ENCODE results near the gene TP73. TPM values are rescaled to one million over a fixed set of nuclear protein-coding genes. Genes with fewer than 3 reads are reported as not detected.

The TP73 gene
- total RNA-seq, 1 donor from 2014 or later, result 3.7 TPM

- DNase-seq (ENCODE audit: low spot score), result no peak
Measured at GRCh38 chr1:3707298-3707938, 55.1 kb downstream of the TP73 start.

- no peak for DNase-seq (ENCODE audit: low spot score)
Measured at GRCh38 chr1:3707939-3708328, 55.6 kb downstream of the TP73 start.

- DNase-seq (ENCODE audit: low spot score), result peak; percentile 69
Measured at GRCh38 chr1:3708791-3709190, 56.5 kb downstream of the TP73 start.

GRCh38 chr1:3710251-3710650 lies 57.9 kb downstream of the TP73 start:
- no peak for DNase-seq (ENCODE audit: low spot score)

GRCh38 chr1:3711381-3711779 lies 59.1 kb downstream of the TP73 start:
- no peak for DNase-seq (ENCODE audit: low spot score)

GRCh38 chr1:3711780-3712451 lies 59.6 kb downstream of the TP73 start:
- no peak for DNase-seq (ENCODE audit: low spot score)

GRCh38 chr1:3712573-3713535 lies 60.5 kb downstream of the TP73 start:
- DNase-seq (ENCODE audit: low spot score), result no peak

- DNase-seq (ENCODE audit: low spot score), result no peak
Measured at GRCh38 chr1:3713840-3714239, 61.5 kb downstream of the TP73 start.

- no peak for DNase-seq (ENCODE audit: low spot score)
Measured at GRCh38 chr1:3714284-3714741, 62.0 kb downstream of the TP73 start.

- no peak for DNase-seq (ENCODE audit: low spot score)
Measured at GRCh38 chr1:3714814-3715213, 62.5 kb downstream of the TP73 start.

- no peak for DNase-seq (ENCODE audit: low spot score)
Measured at GRCh38 chr1:3716351-3716750, 64.0 kb downstream of the TP73 start.

GRCh38 chr1:3717041-3717714 lies 64.9 kb downstream of the TP73 start:
- peak; percentile 83 for DNase-seq (ENCODE audit: low spot score)

GRCh38 chr1:3717715-3718601 lies 65.6 kb downstream of the TP73 start:
- no peak for DNase-seq (ENCODE audit: low spot score)

GRCh38 chr1:3718764-3719163 lies 66.4 kb downstream of the TP73 start:
- DNase-seq (ENCODE audit: low spot score), result no peak

- no peak for DNase-seq (ENCODE audit: low spot score)
Measured at GRCh38 chr1:3721955-3722465, 69.7 kb downstream of the TP73 start.

GRCh38 chr1:3722846-3723245 lies 70.5 kb downstream of the TP73 start:
- no peak for DNase-seq (ENCODE audit: low spot score)

GRCh38 chr1:3724416-3725030 lies 72.2 kb downstream of the TP73 start:
- peak; percentile 63 for DNase-seq (ENCODE audit: low spot score)

GRCh38 chr1:3725366-3725765 lies 73.0 kb downstream of the TP73 start:
- no peak for DNase-seq (ENCODE audit: low spot score)

GRCh38 chr1:3727042-3727824 lies 74.9 kb downstream of the TP73 start:
- DNase-seq (ENCODE audit: low spot score), result no peak
